HG03025 (cell line): Measurements from ENCODE around the gene GREB1L.
"Not testable (repeated sequence)": the region's sequence is repeated elsewhere in the genome, so short reads cannot be mapped to it uniquely, and the experiment has no call there.

ENCODE experiments used
- ATAC-seq: cut with Tn5 transposase; IDR thresholded peaks from one replicate; pipeline ENCODE4 v1.9.1; 2021; ENCODE audit warnings: mild to moderate bottlenecking, moderate library complexity; ENCODE audit not compliant: unreplicated experiment, low FRiP score

The GREB1L gene

GRCh38 chr18:21242141-21242779 is at the start of gene GREB1L:
Gene GREB1L (plus strand): TSS chr18:21242232. CDS start chr18:21383519, 141,287 bp downstream.
- no peak for ATAC-seq

GRCh38 chr18:21192308-21192624 is 49.8 kb upstream of the GREB1L start:
- no peak for ATAC-seq

- no peak for ATAC-seq
These were observed 46.9 kb upstream of the GREB1L start for GRCh38 chr18:21194871-21195771.

GRCh38 chr18:21196426-21196825 is 45.6 kb upstream of the GREB1L start:
- no peak for ATAC-seq

GRCh38 chr18:21203126-21203525 is 38.9 kb upstream of the GREB1L start:
- ATAC-seq: no peak

GRCh38 chr18:21203542-21204241 is 38.3 kb upstream of the GREB1L start:
- ATAC-seq: no peak

- no peak for ATAC-seq
These were observed 36.3 kb upstream of the GREB1L start for GRCh38 chr18:21205695-21206094.

GRCh38 chr18:21210278-21210677 is 31.8 kb upstream of the GREB1L start:
- ATAC-seq: no peak

- ATAC-seq: no peak
These were observed 31.2 kb upstream of the GREB1L start for GRCh38 chr18:21210784-21211183.

- not testable (repeated sequence) for ATAC-seq
These were observed 27.6 kb upstream of the GREB1L start for GRCh38 chr18:21214409-21214808.

GRCh38 chr18:21215490-21215889 is 26.5 kb upstream of the GREB1L start:
- no peak for ATAC-seq

- ATAC-seq: no peak
These were observed 23.2 kb upstream of the GREB1L start for GRCh38 chr18:21218862-21219261.

GRCh38 chr18:21230436-21230835 is 11.6 kb upstream of the GREB1L start:
- ATAC-seq: no peak

- no peak for ATAC-seq
These were observed 557 bp upstream of the GREB1L start for GRCh38 chr18:21241301-21242048.

GRCh38 chr18:21242780-21243401 is 859 bp downstream of the GREB1L start:
- ATAC-seq: no peak

GRCh38 chr18:21254576-21254975 is 12.5 kb downstream of the GREB1L start:
- ATAC-seq: no peak

- no peak for ATAC-seq
These were observed 13.2 kb downstream of the GREB1L start for GRCh38 chr18:21255211-21255610.

- ATAC-seq: no peak
These were observed 15.4 kb downstream of the GREB1L start for GRCh38 chr18:21257386-21257785.

GRCh38 chr18:21260621-21261020 is 18.6 kb downstream of the GREB1L start:
- ATAC-seq: no peak

- no peak for ATAC-seq
These were observed 19.3 kb downstream of the GREB1L start for GRCh38 chr18:21261352-21261751.
